Heart left ventricle (tissue), 16 donors: ENCODE measurements around the gene LRRC63. TPM values are rescaled to one million over a fixed set of nuclear protein-coding genes. Genes with fewer than 3 reads are reported as not detected.

Experiments
- ATAC-seq, 4 donors: fragments of 200-7000 bp; cut with Tn5 transposase; one replicate each; pipeline ENCODE4 v1.9.1; 2020 to 2022; ENCODE audit warnings: moderate library complexity in 4 of 4, mild to moderate bottlenecking in 3 of 4, moderate number of reproducible peaks in 1 of 4
- DNase-seq, 5 donors: peaks; one replicate each; pipeline ENCODE4 v3.0.0-alpha.2; 2020
- H3K27ac ChIP-seq, 12 donors: fragments of 200-600 bp; sonication (generic) in 4 of 12; one replicate each; pipeline versions ENCODE4 v1.5.0 to v1.8.0; 2016 to 2022; ENCODE audit warnings: mild to moderate bottlenecking in 2 of 12
- H3K27me3 ChIP-seq, 9 donors: fragments of 200-600 bp; sonication (generic) in 2 of 9; one replicate each; pipeline versions ENCODE4 v1.5.1 to v1.8.0; 2016 to 2022; ENCODE audit warnings: mild to moderate bottlenecking in 3 of 9
- H3K36me3 ChIP-seq, 9 donors: fragments of 200-600 bp; sonication (generic) in 2 of 9; one replicate each; pipeline versions ENCODE4 v1.5.0 to v1.8.0; 2018 to 2022; ENCODE audit warnings: mild to moderate bottlenecking in 2 of 9
- H3K4me1 ChIP-seq, 12 donors: fragments of 200-600 bp; sonication (generic) in 4 of 12; one replicate each; pipeline versions ENCODE4 v1.5.0 to v1.8.0; 2016 to 2022; ENCODE audit warnings: mild to moderate bottlenecking in 3 of 12
- H3K4me3 ChIP-seq, 12 donors: fragments of 200-600 bp; sonication (generic) in 4 of 12; one replicate each; pipeline versions ENCODE4 v1.5.0 to v1.8.0; 2017 to 2022; ENCODE audit warnings: mild to moderate bottlenecking in 9 of 12, moderate library complexity in 4 of 12
- H3K9me3 ChIP-seq, 12 donors: fragments of 200-600 bp; sonication (generic) in 4 of 12; one replicate each; pipeline versions ENCODE4 v1.5.0 to v1.8.0; 2016 to 2022; ENCODE audit warnings: mild to moderate bottlenecking in 1 of 12
- POLR2A ChIP-seq, 2 donors: fragments of 450-650 bp; IDR thresholded peaks; one replicate each; pipeline ENCODE4 v1.6.1; 2017; ENCODE audit warnings: antibody characterized with exemption in 2 of 2, mild to moderate bottlenecking in 2 of 2, moderate library complexity in 2 of 2
- WGBS, 4 donors: extraction: QIAGEN DNeasy Blood & Tissue Kit in 2 of 4; methylation state at CpG; one replicate each; pipeline versions ENCODE4 v1.1.5 to v1.1.7; 2013 to 2018; 5-methylcytosine and 5-hydroxymethylcytosine counted together
- intact Hi-C, 10 donors: fragments of 100-400 bp; cut with DNase I; formaldehyde crosslinking; loops; one replicate each; pipeline versions ENCODE4 v1.11.1 to v1.14.2; 2022
- polyA plus RNA-seq, 2 donors: library from polyadenylated mRNA; stranded (reverse); fragments of 200-250 nt; gene quantifications; one replicate each; pipeline ENCODE4 v1.2.3, GENCODE V29; 2013
- total RNA-seq, 9 donors: library from RNA; depleted of rRNA in 2 of 9; stranded (reverse); fragments of >200 nt in 2 of 9; fragmentation: NEBNext Ultra II Directional in 3 of 9; extraction: Animal tissue kit (Norgen Biotek cat#: 25700) in 3 of 9; gene quantifications; one replicate each; pipeline versions ENCODE4 v1.1.0 to v1.2.4, GENCODE V29; 2016 to 2023
- TF ChIP-seq, protein P1 (sequence below), 12 donors: fragments of 200-600 bp; sonication (generic) in 4 of 12; IDR thresholded peaks; one replicate each; pipeline versions ENCODE4 v1.5.0 to v1.8.0; 2018 to 2022; ENCODE audit warnings: antibody characterized with exemption in 12 of 12, mild to moderate bottlenecking in 5 of 12
- donor health status: ischemic (EF 13 %, LVEDD 7.1; RV severe dilation, severe dysfunction).
- donor health status: healthy with polysubstance abuse.
- donor health status: DM: no; HTN: yes; CAD: no.
- donor health status: DM: no; HTN: no; CAD: no.
- donor health status: ischemic (EF 25% LVEDD 6.9; RV normal size, moderate dysfunction).
- donor health status: ischemic (EF 25% LVEDD 5.7; RV mildly dilated, moderate dysfunction).
- donor health status: healthy.
- donor health status: DM: yes; HTN: yes; CAD: no.
- donor health status: ischemic (EF 35%, LVEDD 5.7; RV mildly dilated, moderate dysfunction).
- donor health status: nonischemic (EF 11% LVEDD 7.7; RV severe dilation, severe dysfunction).
- donor health status: DM: yes; HTN: yes; CAD: no.
- donor health status: PGD.
- donor health status: ischemic (EF 29% LVEDD 5.4; RV normal size, mild dysfunction).
- donor health status: nonischemic (EF 23%, LVEDD 6.1; RV moderate dilation, normal function).

LRRC63 gene
- total and polyA plus RNA-seq, 11 donors = 0.14 to 0.48 TPM; not detected in 9

- Histone ChIP-seq H3K4me3 (no peak overlapping the region), H3K27me3 (no peaks in the 10 kb centered on the region), H3K9me3 (peaks cover 0 to 36% (median 20%) of the 10 kb centered on the region in 12 donors), H3K36me3 (no peaks in the 10 kb centered on the region), H3K4me1 (no peaks in the 10 kb centered on the region), H3K27ac (no peak overlapping the region)
- intact Hi-C loops = no loop called here
- no peak for TF ChIP-seq POLR2A (IDR thresholded peaks at IDR 0.05)
- TF ChIP-seq, protein P1, sequence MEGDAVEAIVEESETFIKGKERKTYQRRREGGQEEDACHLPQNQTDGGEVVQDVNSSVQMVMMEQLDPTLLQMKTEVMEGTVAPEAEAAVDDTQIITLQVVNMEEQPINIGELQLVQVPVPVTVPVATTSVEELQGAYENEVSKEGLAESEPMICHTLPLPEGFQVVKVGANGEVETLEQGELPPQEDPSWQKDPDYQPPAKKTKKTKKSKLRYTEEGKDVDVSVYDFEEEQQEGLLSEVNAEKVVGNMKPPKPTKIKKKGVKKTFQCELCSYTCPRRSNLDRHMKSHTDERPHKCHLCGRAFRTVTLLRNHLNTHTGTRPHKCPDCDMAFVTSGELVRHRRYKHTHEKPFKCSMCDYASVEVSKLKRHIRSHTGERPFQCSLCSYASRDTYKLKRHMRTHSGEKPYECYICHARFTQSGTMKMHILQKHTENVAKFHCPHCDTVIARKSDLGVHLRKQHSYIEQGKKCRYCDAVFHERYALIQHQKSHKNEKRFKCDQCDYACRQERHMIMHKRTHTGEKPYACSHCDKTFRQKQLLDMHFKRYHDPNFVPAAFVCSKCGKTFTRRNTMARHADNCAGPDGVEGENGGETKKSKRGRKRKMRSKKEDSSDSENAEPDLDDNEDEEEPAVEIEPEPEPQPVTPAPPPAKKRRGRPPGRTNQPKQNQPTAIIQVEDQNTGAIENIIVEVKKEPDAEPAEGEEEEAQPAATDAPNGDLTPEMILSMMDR (IDR thresholded peaks at IDR 0.05) = no peak
- DNase-seq = no peak
- WGBS, 4 donors = 75 to 87% (median 81%) methylated on average over 1 of the region's 1 CpG
- ATAC-seq = no peak
These were observed 23.6 kb downstream of the LRRC63 start for GRCh38 chr13:46235286-46235685.

DNA sequence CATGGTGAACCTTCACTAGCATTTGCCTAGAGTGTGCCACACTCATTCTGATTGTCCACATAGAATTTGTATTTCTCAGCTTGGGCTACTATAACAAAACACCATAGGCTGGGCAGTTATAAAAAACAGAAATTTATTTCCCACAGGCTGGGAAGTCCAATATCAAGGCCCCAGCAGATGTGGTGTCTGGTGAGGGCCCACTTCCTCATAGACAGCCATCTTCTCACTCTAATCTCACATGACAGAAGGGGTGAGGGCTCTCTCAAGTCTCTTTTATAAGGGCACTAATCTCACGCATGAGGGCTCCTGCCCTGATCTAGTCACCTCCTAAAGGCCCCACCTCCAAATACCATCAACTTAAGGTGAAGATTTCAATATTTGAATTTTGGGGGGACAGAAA is 53.6 kb downstream of the LRRC63 start:
- WGBS, 4 donors = 83 to 100% (median 95%) methylated on average over 1 of the region's 1 CpG
- Histone ChIP-seq H3K36me3 (no peaks in the 10 kb centered on the region), H3K9me3 (no peaks in the 10 kb centered on the region), H3K27ac (no peak overlapping the region), H3K4me1 (no peaks in the 10 kb centered on the region), H3K27me3 (peaks cover 0 to 7% (median 0%) of the 10 kb centered on the region in 9 donors), H3K4me3 (no peak overlapping the region)
- ATAC-seq (no peak), DNase-seq (no peak)
- TF ChIP-seq, protein P1 (IDR thresholded peaks at IDR 0.05) = no peak
- no peak for TF ChIP-seq POLR2A (IDR thresholded peaks at IDR 0.05)
- intact Hi-C loops = no loop called here

GRCh38 chr13:46267166-46267565 is 55.4 kb downstream of the LRRC63 start:
- TF ChIP-seq, protein P1 (IDR thresholded peaks at IDR 0.05) = no peak
- TF ChIP-seq POLR2A (IDR thresholded peaks at IDR 0.05) = no peak
- Histone ChIP-seq H3K4me1 (no peaks in the 10 kb centered on the region), H3K9me3 (no peaks in the 10 kb centered on the region), H3K4me3 (no peak overlapping the region), H3K27me3 (peaks cover 0 to 7% (median 0%) of the 10 kb centered on the region in 9 donors), H3K36me3 (no peaks in the 10 kb centered on the region), H3K27ac (no peak overlapping the region)
- intact Hi-C loops = no loop called here
- ATAC-seq = no peak
- 81 to 88% (median 85%) methylated on average over 2 of the region's 2 CpGs for WGBS, 4 donors
- no peak for DNase-seq

DNA sequence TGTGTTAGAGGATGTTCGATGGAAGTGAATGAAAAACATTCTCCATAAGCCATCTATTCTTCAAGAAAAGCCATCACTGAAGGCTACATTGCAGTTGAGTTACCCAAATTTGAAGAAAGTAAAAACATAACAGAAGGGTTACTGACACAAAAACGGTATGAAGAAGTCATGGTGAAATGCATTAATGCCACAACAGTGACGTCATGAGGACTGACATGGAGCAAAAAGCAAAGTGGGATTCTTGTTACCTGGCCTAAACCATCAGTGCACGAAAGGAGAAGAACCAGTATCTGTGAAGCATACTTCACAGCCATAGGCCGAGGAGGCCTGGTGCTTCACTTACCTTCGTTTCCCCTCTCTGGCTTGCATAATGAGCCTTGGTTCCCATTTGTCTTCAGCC is 58.7 kb downstream of the LRRC63 start:
- DNase-seq = no peak
- H3K4me3 ChIP-seq = no peak overlapping the region

More for the DNA sequence above, 58.7 kb downstream of the LRRC63 start:
- no peaks in the 10 kb centered on the region for H3K4me1 ChIP-seq
- no peak overlapping the region for H3K27ac ChIP-seq
- no peaks in the 10 kb centered on the region for H3K9me3 ChIP-seq
- H3K27me3 ChIP-seq = peaks cover 0 to 4% (median 0%) of the 10 kb centered on the region in 9 donors
- H3K36me3 ChIP-seq = no peaks in the 10 kb centered on the region
- TF ChIP-seq, protein P1 (IDR thresholded peaks at IDR 0.05) = no peak
- no peak for TF ChIP-seq POLR2A (IDR thresholded peaks at IDR 0.05)
- intact Hi-C loops = no loop called here
- ATAC-seq = no peak
- WGBS, 4 donors = 73 to 79% (median 76%) methylated on average over 6 of the region's 6 CpGs
